Retinal pigment epithelial cell (primary cell): ENCODE measurements around the gene CYP1A1.
A peak's percentile ranks its signal among the peaks of the same experiment; 100 is the strongest.

Source experiments
- DNase-seq: peaks from one replicate; pipeline ENCODE4 v3.0.0-alpha.2; 2010; ENCODE audit warnings: low read depth
- H3K4me3 ChIP-seq: 2 replicates; pipeline ENCODE4 v1.5.1; 2011; ENCODE audit warnings: mild to moderate bottlenecking, low read length, control low read depth, moderate library complexity
- CTCF ChIP-seq: conservative IDR thresholded peaks from 2 replicates; pipeline ENCODE4 v1.5.1; 2011; ENCODE audit warnings: low read depth, low read length, control low read depth, inconsistent platforms

Gene CYP1A1

DNA sequence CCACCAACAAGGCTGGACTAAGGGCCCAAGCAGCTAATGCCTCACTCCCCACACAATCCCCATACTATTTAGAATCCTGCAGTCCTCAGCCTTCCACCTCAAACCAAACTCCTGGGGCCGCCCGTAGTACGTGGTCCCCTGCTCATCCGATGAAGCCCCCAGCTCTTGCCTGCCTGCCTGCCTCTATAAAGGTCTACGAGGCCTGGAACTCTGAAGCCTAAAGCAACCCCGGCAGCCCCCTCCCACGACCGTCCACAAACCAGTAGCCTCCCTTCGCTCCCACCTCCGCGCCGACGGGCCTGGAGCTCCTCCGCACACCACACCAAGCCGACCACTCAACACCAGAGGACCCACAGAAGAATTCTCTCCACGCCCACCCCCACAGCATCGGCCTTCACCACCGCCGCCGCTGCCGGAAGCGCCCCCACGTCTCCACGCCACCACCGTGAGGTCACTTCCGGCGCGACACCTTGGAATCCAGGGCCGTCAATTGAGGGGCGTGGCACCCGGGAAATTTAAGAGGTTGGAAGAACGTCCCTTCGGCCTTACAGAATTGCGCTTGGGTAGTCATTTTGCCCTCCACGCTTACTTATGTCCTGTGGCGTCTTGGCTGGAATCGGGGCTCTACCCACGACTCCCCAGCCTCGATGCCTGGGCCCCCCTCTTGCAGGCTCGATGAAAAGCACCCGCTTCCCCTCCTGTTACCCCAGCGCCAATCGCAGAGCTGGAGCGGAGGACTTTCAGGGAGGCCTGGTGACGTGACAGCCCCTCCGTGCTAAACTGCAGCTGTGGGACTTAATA is 29.5 kb downstream of the CYP1A1 start, which contains the start of gene EDC3:
Gene EDC3 (minus strand): TSS at position 428 of the 801 bp plus-strand sequence. CDS start 20,900 bp downstream, outside the sequence.
- peak within 1 kb of the TSS; percentile 97 for H3K4me3 ChIP-seq
- TF ChIP-seq CTCF, result no peak
- DNase-seq, result peak; percentile 48

DNA sequence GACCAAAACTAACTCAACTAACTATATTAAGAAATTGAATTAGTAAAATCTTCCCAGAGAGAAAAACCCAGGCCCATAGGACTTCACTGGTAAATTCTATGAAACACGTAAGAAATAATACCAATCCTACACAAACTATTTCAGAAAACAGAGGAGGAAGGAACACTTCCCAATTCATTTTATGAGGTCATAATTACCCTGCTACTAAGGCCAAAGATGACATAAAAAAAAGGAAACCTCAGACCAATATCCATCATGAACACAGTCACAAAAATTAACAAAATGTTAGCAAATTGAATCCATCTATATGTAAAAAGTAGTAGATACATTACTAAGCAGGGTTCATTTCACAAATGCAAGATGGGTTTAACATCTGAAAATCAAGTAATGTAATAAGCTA is 33.0 kb downstream of the CYP1A1 start:
- TF ChIP-seq CTCF, result no peak
- no peak overlapping the region for H3K4me3 ChIP-seq
- DNase-seq, result no peak

- no peak for TF ChIP-seq CTCF
- no peak overlapping the region for H3K4me3 ChIP-seq
- no peak for DNase-seq
Observed at GRCh38 chr15:74683758-74684157, 41.6 kb downstream of the CYP1A1 start.

- DNase-seq, result no peak
- H3K4me3 ChIP-seq, result no peak overlapping the region
- no peak for TF ChIP-seq CTCF
Observed at GRCh38 chr15:74682954-74683353, 42.4 kb downstream of the CYP1A1 start.

GRCh38 chr15:74680456-74680855 is 44.9 kb downstream of the CYP1A1 start:
- no peak for DNase-seq
- TF ChIP-seq CTCF, result no peak
- H3K4me3 ChIP-seq, result no peak overlapping the region

- no peak overlapping the region for H3K4me3 ChIP-seq
- no peak for DNase-seq
- TF ChIP-seq CTCF, result no peak
Observed at GRCh38 chr15:74676801-74677200, 48.5 kb downstream of the CYP1A1 start.

GRCh38 chr15:74674161-74674560 is 51.2 kb downstream of the CYP1A1 start:
- no peak for DNase-seq
- H3K4me3 ChIP-seq, result no peak overlapping the region
- TF ChIP-seq CTCF, result no peak
